K562 (cell line): Measurements from ENCODE around the gene PPIP5K2. TPM values are rescaled to one million over a fixed set of nuclear protein-coding genes. Genes with fewer than 3 reads are reported as not detected.

ENCODE experiments used
- ATAC-seq: fragments of 200-7000 bp; cut with Tn5 transposase; 3 replicates; pipeline ENCODE4 v1.9.1; 2020; ENCODE audit warnings: moderate library complexity
- BruUV-seq: library from RNA; stranded (reverse); fragments of 400-500 nt; replicated peaks from 2 replicates; lab custom pipeline; 2021; lab: Mats Ljungman, UMichigan
- CTCF ChIA-PET: fragments of 300-600 bp; formaldehyde crosslinking; extraction: SDS; loops from one replicate; lab custom pipeline; 2021; ENCODE audit warnings: low intra/inter-chr PET ratio; lab: Yijun Ruan, JAX
- POLR2A ChIA-PET: fragments of 300-600, 350-650 bp; sonication (Branson Sonifier 250); formaldehyde crosslinking; extraction: SDS; loops from one replicate; lab custom pipeline; 2021; ENCODE audit warnings: antibody characterized with exemption, inconsistent platforms; lab: Yijun Ruan, JAX
- DNase-seq, 4 experiments: peaks; one replicate each; pipeline versions ENCODE4 v3.0.0 to v3.0.0-alpha.2; 2011 to 2018; ENCODE audit warnings: low spot score in 3 of 4, mixed read lengths in 3 of 4; ENCODE audit errors: extremely low read depth in 1 of 4
- FAIRE-seq: peaks from 2 replicates; lab custom pipeline; 2011; peaks lifted over from hg19 to GRCh38; lab: Jason Lieb, UNC
- H2AFZ ChIP-seq: 2 replicates; pipeline ENCODE4 v1.6.0; 2011; ENCODE audit warnings: low read depth, low read length, control low read depth, inconsistent platforms
- H3K27ac ChIP-seq: fragments of 200-600 bp; 3 replicates; pipeline ENCODE4 v1.8.0; 2011; ENCODE audit warnings: low read depth, mild to moderate bottlenecking, control low read depth, inconsistent platforms, low read length, moderate library complexity, mixed read lengths; ENCODE audit errors: extremely low read depth
- H3K27me3 ChIP-seq, 2 experiments: fragments of 300-600 bp in 1 of 2; 2 replicates in 1 of 2; 3 replicates in 1 of 2; pipeline versions ENCODE4 v1.6.0 to v1.8.0; 2011; ENCODE audit warnings: inconsistent platforms in 2 of 2, low read length in 2 of 2, mild to moderate bottlenecking in 1 of 2, mixed read lengths in 1 of 2, moderate library complexity in 1 of 2; ENCODE audit not compliant: control insufficient read depth in 2 of 2, insufficient read depth in 2 of 2
- H3K36me3 ChIP-seq: fragments of 300-600 bp; 3 replicates; pipeline ENCODE4 v1.8.0; 2011; ENCODE audit warnings: mild to moderate bottlenecking, low read length, inconsistent platforms; ENCODE audit not compliant: control insufficient read depth, insufficient read depth
- H3K4me1 ChIP-seq, 2 experiments: fragments of 200-600 bp in 1 of 2; replicated peaks in 1 of 2; 2 replicates in 1 of 2; 3 replicates in 1 of 2; pipeline versions ENCODE4 v1.5.1 to v1.8.0; 2011; ENCODE audit warnings: inconsistent platforms in 2 of 2, low read length in 2 of 2, mild to moderate bottlenecking in 1 of 2, mixed read lengths in 1 of 2, moderate library complexity in 1 of 2; ENCODE audit not compliant: control insufficient read depth in 2 of 2, insufficient read depth in 2 of 2
- H3K4me2 ChIP-seq: 2 replicates; pipeline ENCODE4 v1.6.1; 2011; ENCODE audit warnings: low read length, control low read depth, inconsistent platforms, mixed read lengths; ENCODE audit not compliant: insufficient read depth
- H3K4me3 ChIP-seq: fragments of 200-600 bp; sonication (generic), shearing (Covaris generic); 2 replicates; pipeline ENCODE4 v1.5.1; 2016; ENCODE audit warnings: control low read depth, inconsistent platforms
- H3K79me2 ChIP-seq: fragments of 200-600 bp; 3 replicates; pipeline ENCODE4 v1.8.0; 2011; ENCODE audit warnings: low read length, inconsistent platforms; ENCODE audit not compliant: control insufficient read depth, insufficient read depth
- H3K9ac ChIP-seq, 2 experiments: 2 replicates each; pipeline versions ENCODE4 v1.6.0 to v1.6.1; 2011; ENCODE audit warnings: low read depth in 2 of 2, low read length in 2 of 2, control low read depth in 1 of 2, inconsistent platforms in 1 of 2, mild to moderate bottlenecking in 1 of 2, mixed read lengths in 1 of 2; ENCODE audit not compliant: insufficient read depth in 1 of 2
- H3K9me1 ChIP-seq: one replicate; pipeline ENCODE4 v1.6.0; 2011; ENCODE audit warnings: inconsistent platforms, mild to moderate bottlenecking, low read length, moderate library complexity; ENCODE audit not compliant: control insufficient read depth, insufficient read depth
- H3K9me3 ChIP-seq: replicated peaks from 2 replicates; pipeline ENCODE4 v1.5.1; 2011; ENCODE audit warnings: low read depth, low read length, inconsistent platforms; ENCODE audit not compliant: control insufficient read depth, insufficient read depth
- H4K20me1 ChIP-seq: replicated peaks from 2 replicates; pipeline ENCODE4 v1.6.1; 2011; ENCODE audit warnings: low read length, inconsistent platforms, mixed read lengths; ENCODE audit not compliant: control insufficient read depth, insufficient read depth
- CBX8 ChIP-seq: fragments of 200-600 bp; sonication (generic); IDR thresholded peaks from 2 replicates; pipeline ENCODE4 v1.6.1; 2012; ENCODE audit warnings: borderline replicate concordance, mixed run types, low read depth, mild to moderate bottlenecking, moderate library complexity, mixed read lengths, low read length, control low read depth, inconsistent platforms; ENCODE audit not compliant: poor library complexity, severe bottlenecking; ENCODE audit errors: extremely low read depth
- CTCFL ChIP-seq: IDR thresholded peaks from 2 replicates; pipeline ENCODE4 v1.6.1; 2011; ENCODE audit warnings: borderline replicate concordance, low read depth, mild to moderate bottlenecking, moderate library complexity, low read length; ENCODE audit not compliant: insufficient read depth, poor library complexity, severe bottlenecking
- EHMT2 ChIP-seq: fragments of 450-650 bp; IDR thresholded peaks from 2 replicates; pipeline ENCODE4 v1.6.1; 2018; ENCODE audit warnings: antibody characterized with exemption
- ERF ChIP-seq: fragments of 450-650 bp; formaldehyde crosslinking; IDR thresholded peaks from 2 replicates; pipeline ENCODE4 v1.4.0; 2020; ENCODE audit warnings: mild to moderate bottlenecking, mixed read lengths
- ZNF41 ChIP-seq: fragments of 250-450 bp; sonication (Bioruptor Pico); conservative IDR thresholded peaks from 2 replicates; pipeline ENCODE4 v1.4.0; 2020; ENCODE audit warnings: mild to moderate bottlenecking
- ZNF586 ChIP-seq: fragments of 450-650 bp; formaldehyde crosslinking; conservative IDR thresholded peaks from 2 replicates; pipeline ENCODE4 v1.4.0; 2020; ENCODE audit warnings: mild to moderate bottlenecking, moderate library complexity
- WGBS: fragments of 100-300 bp; shearing (Covaris generic); methylation state at CpG from one replicate; pipeline ENCODE4 v1.1.6; 2016; ENCODE audit warnings: low coverage, mixed read lengths; ENCODE audit not compliant: insufficient coverage; ENCODE audit errors: missing lambda C conversion rate; 5-methylcytosine and 5-hydroxymethylcytosine counted together
- in situ Hi-C: fragments of 300-500 bp; cut with MboI; formaldehyde crosslinking; loops from 4 replicates; pipeline ENCODE4 v1.15.0; 2018; ENCODE audit warnings: inconsistent platforms, mixed read lengths
- intact Hi-C: fragments of 100-400 bp; cut with micrococcal nuclease; formaldehyde crosslinking; loops from 2 replicates; pipeline ENCODE4 v1.14.2; 2022
- polyA plus RNA-seq, 8 experiments: library from polyadenylated mRNA; depleted of rRNA in 4 of 8; stranded (reverse) in 5 of 8; unstranded in 3 of 8; fragments of >200 nt; fragmentation: Nextera tagmentation in 2 of 8; fragmentation: Illumina TruSeq in 1 of 8; extraction: Ambion mirVana in 2 of 8; extraction: Trizol in 1 of 8; gene quantifications; 2 replicates each; pipeline versions ENCODE4 v1.2.1 to v1.2.3, GENCODE V29; 2011 to 2014; ENCODE audit warnings: inconsistent platforms in 1 of 8, missing spikeins in 1 of 8
- total RNA-seq, 7 experiments: library from RNA; depleted of rRNA in 6 of 7; stranded (reverse); fragments of >200 nt in 6 of 7; fragmentation: Illumina TruSeq in 2 of 7; extraction: Trizol in 2 of 7; gene quantifications; 2 replicates each; pipeline versions ENCODE4 v1.2.1 to v1.2.3, GENCODE V29; 2011 to 2021; ENCODE audit warnings: low replicate concordance in 1 of 7

The PPIP5K2 gene
- total and polyA plus RNA-seq, 9 of the 15 experiments (the other 6 are each of a cell fraction or from before 2014, with no cell fraction given), result 39.4 to 150 (median 99.1) TPM

GRCh38 chr5:103208460-103208859 is 88.4 kb downstream of the PPIP5K2 start:
- Histone ChIP-seq H3K4me2 (no peak overlapping the region), H3K4me3 (no peak overlapping the region), H3K27ac (no peak overlapping the region), H3K9ac (no peak overlapping the region), H3K27me3 (no peaks in the 10 kb centered on the region), H3K9me1 (no peaks in the 10 kb centered on the region), H3K36me3 (peaks cover 17% of the 10 kb centered on the region; the same call in 2 of the 3 replicates), H4K20me1 (no peaks in the 10 kb centered on the region), H3K4me1 (no peaks in the 10 kb centered on the region), H3K79me2 (no peaks in the 10 kb centered on the region), H2AFZ (no peak overlapping the region), H3K9me3 (no peaks in the 10 kb centered on the region)
- BruUV-seq, result no TSS peak
- no peak for DNase-seq
- 76% methylated on average over 2 of the region's 2 CpGs for WGBS
- CTCF ChIA-PET, result no interaction called here
- no peak for ATAC-seq
- no peak for FAIRE-seq
- intact Hi-C loops (no loop called here), in situ Hi-C loops (no loop called here)
- POLR2A ChIA-PET, result no interaction called here
- TF ChIP-seq EHMT2 (no peak), ZNF586 (CRISPR knock-in tag) (no peak), ERF (CRISPR knock-in tag) (no peak), ZNF41 (CRISPR knock-in tag) (no peak), CTCFL (no peak), CBX8 (no peak)
